ENCODE results near the gene RFX1. TPM values are rescaled to one million over a fixed set of nuclear protein-coding genes. Genes with fewer than 3 reads are reported as not detected.

Gene RFX1
- total RNA-seq, 1 donor from 2014 or later: 3.3 TPM

GRCh38 chr19:13934785-13935109 is 71.4 kb downstream of the RFX1 start:
- H3K27me3 ChIP-seq: no peaks in the 10 kb centered on the region

DNA sequence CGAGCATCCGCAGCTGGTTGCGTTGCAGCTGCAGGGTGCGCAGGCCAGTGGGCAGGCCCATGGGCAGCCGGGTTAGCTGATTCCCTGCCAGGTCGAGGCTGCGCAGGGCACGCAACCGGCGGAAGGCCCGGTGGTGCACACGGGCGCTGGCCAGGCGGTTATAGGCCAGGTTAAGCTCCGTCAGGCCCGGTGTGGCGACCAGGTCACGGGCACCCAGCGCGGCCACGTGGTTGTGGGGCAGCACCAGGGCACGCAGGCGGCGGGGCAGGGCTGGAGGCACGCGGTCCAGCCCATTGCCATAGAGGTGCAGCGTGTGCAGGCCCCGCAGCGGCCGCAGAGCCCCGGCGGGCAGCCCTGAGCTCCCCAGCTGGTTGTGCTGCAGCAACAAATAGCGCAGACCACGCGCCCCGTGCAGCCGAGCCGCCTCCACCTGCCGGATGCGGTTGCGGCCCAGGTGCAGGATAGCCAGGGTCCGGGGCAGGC is 73.2 kb downstream of the RFX1 start:
- Histone ChIP-seq H3K27ac (no peak overlapping the region), H3K27me3 (no peaks in the 10 kb centered on the region), H3K9me3 (no peaks in the 10 kb centered on the region), H3K4me1 (peaks cover 0 to 4% of the 10 kb centered on the region in 2 donors), H3K36me3 (peaks cover 5 to 14% of the 10 kb centered on the region in 2 donors), H3K4me3 (no peak overlapping the region)
- TF ChIP-seq CTCF (IDR thresholded peaks at IDR 0.05): no peak
- intact Hi-C loops (cut with DNase I): no loop called here
- DNase-seq (ENCODE audit: low spot score in 2 of 2): no peak

More at GRCh38 chr19:13934785-13935109, 71.4 kb downstream of the RFX1 start:
- no peak for DNase-seq (ENCODE audit: low spot score in 2 of 2)
- Histone ChIP-seq H3K4me3 (no peak overlapping the region), H3K4me1 (peaks cover 4 to 5% of the 10 kb centered on the region in 2 donors), H3K36me3 (peaks cover 3 to 9% of the 10 kb centered on the region in 2 donors), H3K9me3 (no peaks in the 10 kb centered on the region), H3K27ac (no peak overlapping the region)
- no peak for TF ChIP-seq CTCF (IDR thresholded peaks at IDR 0.05)
- intact Hi-C loops (cut with DNase I): no loop called here

GRCh38 chr19:13932149-13932637 is 73.9 kb downstream of the RFX1 start:
- H3K27me3 ChIP-seq: no peaks in the 10 kb centered on the region
- intact Hi-C loops (cut with DNase I): no loop called here
- TF ChIP-seq CTCF (IDR thresholded peaks at IDR 0.05): no peak
- H3K36me3 ChIP-seq: peaks cover 13 to 21% of the 10 kb centered on the region in 2 donors
- no peak for DNase-seq (ENCODE audit: low spot score in 2 of 2)
- no peak overlapping the region for H3K4me3 ChIP-seq
- H3K9me3 ChIP-seq: no peaks in the 10 kb centered on the region
- no peak overlapping the region for H3K27ac ChIP-seq
- no peaks in the 10 kb centered on the region for H3K4me1 ChIP-seq

DNA sequence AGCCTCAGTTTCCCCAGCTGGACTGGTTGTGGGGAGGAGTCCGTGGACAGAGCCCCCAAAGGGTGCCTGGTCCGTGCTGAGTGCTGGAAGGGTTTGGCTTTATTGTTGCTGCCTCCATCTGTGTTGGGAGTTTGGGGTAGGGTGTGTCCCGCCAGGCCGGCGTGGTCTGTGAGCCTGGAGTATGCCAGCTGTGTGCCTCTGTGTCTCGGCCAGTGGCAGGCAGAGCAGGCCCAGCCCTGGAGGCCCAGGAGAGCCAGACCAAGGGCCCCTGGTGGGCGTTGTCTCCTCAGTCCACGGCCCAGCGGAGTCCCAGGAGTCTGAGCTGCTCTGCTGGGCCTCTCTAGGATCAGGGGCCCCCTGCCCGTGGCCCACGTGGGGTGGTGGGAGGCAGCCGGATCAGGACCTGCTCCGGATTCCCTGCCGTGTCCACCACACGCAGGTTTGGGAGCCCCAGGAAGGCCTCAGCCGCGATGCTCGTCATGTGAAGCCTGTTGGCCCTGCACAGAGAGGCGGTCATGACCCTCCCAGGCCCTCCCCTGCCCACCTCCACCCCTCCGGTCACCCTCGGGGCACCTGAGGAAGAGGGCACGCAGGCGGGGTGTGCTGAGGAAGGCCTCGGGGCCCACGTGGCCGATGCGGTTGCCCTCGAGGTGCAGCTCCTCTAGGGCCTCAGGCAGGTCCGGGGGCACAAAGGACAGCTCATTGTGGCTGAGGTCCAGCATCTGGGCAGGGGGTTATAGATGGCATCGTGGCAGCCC is 74.5 kb downstream of the RFX1 start:
- H3K27me3 ChIP-seq: no peaks in the 10 kb centered on the region
- no peak for DNase-seq (ENCODE audit: low spot score in 2 of 2)
- H3K9me3 ChIP-seq: no peaks in the 10 kb centered on the region
- peaks cover 18 to 27% of the 10 kb centered on the region in 2 donors for H3K36me3 ChIP-seq
- H3K4me3 ChIP-seq: no peak overlapping the region
- no peaks in the 10 kb centered on the region for H3K4me1 ChIP-seq
- intact Hi-C loops (cut with DNase I): no loop called here
- no peak overlapping the region for H3K27ac ChIP-seq
- no peak for TF ChIP-seq CTCF (IDR thresholded peaks at IDR 0.05)

DNA sequence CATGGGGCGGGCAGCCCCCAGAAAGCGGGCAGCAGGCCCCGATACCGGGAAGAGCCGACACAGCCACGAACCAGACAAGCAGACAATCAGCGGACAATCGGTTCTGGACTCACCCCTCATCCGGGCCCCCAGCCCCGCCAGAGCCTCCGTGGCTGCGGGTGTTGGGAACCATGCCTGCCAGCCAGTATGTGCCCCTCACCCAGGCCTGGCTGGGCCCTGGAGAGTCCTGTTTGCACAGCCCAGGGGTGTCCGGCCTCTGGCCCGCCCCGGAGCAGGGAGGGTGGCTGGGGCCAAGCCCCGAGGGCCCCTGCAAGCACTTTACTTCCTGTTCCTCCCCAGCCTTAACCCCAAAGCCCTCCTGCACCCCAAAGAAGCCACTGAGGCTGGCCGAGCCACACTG is 75.7 kb downstream of the RFX1 start:
- no peak for DNase-seq (ENCODE audit: low spot score in 2 of 2)
- intact Hi-C loops (cut with DNase I): no loop called here
- no peak overlapping the region for H3K27ac ChIP-seq
- no peaks in the 10 kb centered on the region for H3K4me1 ChIP-seq
- H3K27me3 ChIP-seq: no peaks in the 10 kb centered on the region
- no peak for TF ChIP-seq CTCF (IDR thresholded peaks at IDR 0.05)
- no peaks in the 10 kb centered on the region for H3K9me3 ChIP-seq
- no peak overlapping the region for H3K4me3 ChIP-seq
- peaks cover 25 to 35% of the 10 kb centered on the region in 2 donors for H3K36me3 ChIP-seq
